GM19035 (cell line): ENCODE data around the gene GAB2.

Experiments
- ATAC-seq: cut with Tn5 transposase; IDR thresholded peaks from one replicate; pipeline ENCODE4 v1.9.1; 2021; ENCODE audit not compliant: unreplicated experiment

The GAB2 gene

GRCh38 chr11:78209478-78209877 lies 208.1 kb downstream of the GAB2 start:
- no peak for ATAC-seq

DNA sequence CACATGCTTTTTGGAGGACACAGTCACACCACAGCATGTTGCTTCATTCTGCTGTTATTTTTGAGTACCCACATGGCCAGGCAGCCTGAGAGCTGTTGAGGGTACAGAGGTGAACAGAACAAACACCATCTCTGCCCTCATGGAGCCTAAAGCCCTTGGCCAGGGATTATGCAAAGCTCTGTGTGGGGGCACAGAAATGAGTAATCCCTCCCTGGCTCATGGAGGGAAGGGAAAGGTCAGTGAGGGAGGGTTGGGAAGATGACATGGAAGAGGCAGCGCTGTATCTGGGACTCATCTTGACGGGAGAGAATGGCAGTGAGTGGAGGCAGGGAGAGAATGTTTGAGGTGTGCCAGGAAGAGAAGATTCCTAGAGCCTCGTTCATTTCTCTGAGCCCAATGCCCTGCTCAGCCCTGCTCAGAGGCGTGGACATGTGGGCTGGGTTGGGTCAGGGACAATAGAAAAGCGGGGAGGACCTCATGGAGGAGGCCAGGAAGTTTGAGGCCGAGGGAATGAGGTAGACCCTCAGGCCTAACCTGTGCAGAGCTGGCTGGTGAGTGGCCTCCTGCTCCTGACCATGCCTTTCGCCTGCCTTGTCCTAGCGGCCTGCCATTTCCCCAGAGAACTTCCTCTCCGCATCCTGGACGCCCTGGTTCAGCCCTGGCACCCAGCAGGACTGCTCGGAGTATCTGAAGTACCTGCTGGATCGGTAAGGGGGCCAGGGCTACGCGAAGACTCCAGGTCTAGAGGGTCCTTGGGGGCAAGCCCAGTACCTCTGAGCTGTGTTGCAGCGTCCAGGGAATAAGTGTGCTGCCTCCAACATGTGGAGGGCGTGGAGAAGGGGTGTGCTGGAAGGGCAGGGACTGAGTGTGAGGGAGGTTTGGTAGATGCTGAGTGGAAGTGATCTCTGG lies 209.1 kb downstream of the GAB2 start:
- no peak for ATAC-seq

- ATAC-seq = no peak
Observed at GRCh38 chr11:78207532-78208256, 209.9 kb downstream of the GAB2 start.

DNA sequence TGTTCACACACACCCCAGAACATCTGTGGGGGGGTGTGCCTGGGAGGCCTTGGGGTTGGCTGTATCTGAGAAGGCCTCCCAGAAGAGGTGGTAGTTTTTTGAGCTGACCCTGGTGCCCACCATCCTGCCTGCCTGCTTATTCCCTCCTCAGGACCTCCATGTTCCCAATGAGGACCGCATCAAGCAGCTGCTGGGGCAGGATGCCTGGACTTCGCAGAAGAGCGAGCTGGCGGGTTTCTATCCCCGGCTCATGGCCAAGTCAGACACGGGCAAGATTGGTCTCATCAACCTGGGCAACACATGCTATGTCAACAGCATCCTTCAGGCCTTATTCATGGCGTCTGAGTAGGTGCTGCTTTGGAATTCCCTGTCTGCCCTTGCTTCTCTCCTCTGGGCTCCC lies 211.9 kb downstream of the GAB2 start:
- ATAC-seq = no peak

DNA sequence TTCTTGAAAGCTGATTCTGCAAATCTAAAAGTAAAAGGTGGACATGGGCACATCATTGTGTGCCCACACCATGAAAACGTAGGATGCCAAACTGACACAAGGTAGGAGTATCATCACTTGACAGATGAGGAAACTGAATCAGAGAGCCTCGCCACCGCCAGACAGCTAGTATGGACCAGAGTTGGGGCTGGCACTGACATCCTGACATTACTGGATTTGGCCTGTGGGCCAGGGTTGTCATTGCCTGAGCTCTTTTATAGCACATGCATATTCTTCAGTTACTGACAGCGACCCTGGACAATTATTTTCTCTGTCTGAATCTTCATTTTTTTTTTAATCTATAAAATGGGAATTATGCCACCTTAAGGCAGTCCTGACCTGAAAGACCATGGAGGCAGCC lies 212.4 kb downstream of the GAB2 start:
- ATAC-seq = no peak

- no peak for ATAC-seq
Observed at GRCh38 chr11:78203184-78203583, 214.4 kb downstream of the GAB2 start.

DNA sequence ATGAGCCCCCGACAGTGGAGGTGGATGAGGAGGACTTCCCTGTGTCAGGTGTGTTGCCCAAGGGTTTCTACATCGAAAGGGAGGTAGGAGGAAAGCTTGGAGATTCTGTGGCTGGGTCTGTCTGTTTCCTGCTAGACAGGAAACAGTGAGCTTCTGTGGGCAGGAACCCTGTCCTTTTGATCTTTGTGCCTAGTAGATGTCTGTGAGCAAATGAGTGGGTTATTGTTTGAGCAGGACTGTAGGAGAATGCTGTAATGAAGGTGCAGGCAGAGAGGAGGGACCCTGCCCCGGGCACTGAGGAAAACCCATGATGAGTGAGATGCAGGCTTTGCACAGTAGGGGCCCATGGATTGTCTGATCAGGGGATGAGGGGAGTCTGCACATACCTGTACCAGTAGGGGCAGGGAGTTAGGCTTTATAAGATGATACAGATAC lies 214.9 kb downstream of the GAB2 start:
- ATAC-seq = no peak

- no peak for ATAC-seq
Observed at GRCh38 chr11:78201096-78201818, 216.4 kb downstream of the GAB2 start.

GRCh38 chr11:78200553-78200952 lies 217.1 kb downstream of the GAB2 start:
- ATAC-seq = no peak

DNA sequence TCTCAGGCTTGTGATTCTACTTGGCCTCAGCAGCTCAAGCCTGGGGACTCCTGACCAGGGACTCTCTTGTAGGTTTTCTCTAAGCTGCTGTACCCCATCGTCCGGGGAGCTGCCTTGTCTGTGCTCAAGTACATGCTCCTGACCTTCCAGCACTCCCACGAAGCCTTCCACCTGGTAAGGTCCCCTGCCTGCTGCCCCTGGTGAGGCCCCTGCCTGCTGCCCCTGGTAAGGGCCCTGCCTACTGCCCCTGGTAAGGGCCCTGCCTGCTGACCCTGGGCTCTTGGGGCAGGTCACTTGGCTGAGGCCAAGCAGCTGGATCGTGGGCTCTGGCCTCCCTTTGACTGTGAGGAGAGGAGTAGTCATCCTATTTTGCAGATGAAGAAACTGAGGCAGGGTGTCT lies 217.6 kb downstream of the GAB2 start:
- no peak for ATAC-seq

DNA sequence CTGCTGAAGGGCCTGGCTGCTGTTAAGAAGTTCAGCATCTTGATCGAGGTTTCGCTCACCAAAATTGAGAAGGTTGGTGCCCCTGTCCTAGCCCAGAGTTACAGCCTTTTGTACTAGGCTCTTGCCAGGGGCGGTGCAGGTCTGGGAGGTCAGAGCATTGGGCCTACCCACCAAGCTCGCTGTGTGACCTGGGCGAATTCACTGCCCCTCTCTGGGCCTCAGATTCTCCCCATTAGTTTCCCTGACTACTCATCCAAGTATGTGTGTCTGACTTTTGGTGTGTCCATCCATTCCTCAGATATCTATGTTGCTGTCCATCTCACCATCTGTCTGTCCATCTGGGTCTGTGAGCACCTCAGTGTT lies 218.0 kb downstream of the GAB2 start:
- ATAC-seq = no peak

DNA sequence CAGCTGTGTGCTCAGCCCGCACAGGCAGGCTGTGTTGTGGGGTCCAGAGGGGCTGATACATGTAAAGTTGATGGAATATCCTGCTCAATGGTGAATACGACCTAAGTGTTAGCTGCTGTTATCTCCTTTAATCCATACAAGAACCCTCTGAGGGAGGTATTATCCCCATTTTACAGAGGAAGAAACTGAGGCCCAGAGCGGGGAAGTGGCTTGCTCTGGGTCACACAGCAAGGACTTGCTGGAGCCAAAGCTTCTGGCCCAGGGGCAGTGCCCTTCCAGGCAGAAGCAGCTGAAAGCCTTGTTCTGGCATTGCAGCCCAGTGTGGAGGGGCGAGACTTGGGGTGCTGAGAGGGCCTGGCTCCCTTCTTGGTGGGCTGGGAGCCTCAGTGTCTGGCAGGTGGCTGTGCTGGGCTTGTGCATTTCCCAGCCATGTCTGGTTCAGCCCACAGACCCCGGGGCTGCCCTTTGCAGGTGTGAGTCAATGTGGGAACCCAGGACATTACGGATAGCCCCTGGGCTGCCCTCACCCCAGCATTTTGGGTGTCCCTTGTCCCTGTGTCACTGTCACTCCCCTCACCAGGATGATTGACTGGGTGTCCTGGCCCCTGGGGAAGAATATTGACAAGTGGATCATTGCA lies 218.5 kb downstream of the GAB2 start:
- no peak for ATAC-seq

- no peak for ATAC-seq
Observed at GRCh38 chr11:78197816-78198215, 219.8 kb downstream of the GAB2 start.

GRCh38 chr11:78196661-78197091 lies 220.9 kb downstream of the GAB2 start:
- ATAC-seq = no peak

DNA sequence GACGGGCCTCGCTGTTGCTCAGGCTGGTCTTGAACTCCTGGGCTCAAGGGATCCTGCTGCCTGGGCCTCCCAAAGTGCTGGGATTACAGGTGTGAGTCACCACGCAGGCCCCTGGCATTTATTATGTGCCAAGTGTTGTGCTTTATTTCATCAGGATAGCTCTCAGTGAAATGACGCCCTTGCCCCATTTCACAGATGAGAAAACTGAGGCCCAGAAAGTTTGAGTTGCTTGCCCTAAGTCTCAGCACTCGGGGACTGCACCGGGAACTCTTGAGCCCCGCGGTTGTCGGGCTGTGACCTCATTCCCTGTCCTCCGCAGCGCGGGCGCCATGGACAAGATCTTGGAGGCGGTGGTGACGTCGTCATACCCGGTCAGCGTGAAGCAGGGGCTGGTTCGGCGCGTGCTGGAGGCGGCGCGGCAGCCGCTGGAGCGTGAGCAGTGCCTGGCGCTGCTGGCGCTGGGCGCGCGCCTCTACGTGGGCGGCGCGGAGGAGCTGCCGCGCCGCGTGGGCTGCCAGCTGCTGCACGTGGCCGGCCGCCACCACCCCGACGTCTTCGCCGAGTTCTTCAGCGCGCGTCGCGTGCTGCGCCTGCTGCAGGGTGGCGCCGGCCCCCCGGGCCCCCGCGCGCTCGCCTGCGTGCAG lies 221.6 kb downstream of the GAB2 start:
- no peak for ATAC-seq

GRCh38 chr11:78194490-78194889 lies 223.1 kb downstream of the GAB2 start:
- no peak for ATAC-seq

GRCh38 chr11:78193806-78194205 lies 223.8 kb downstream of the GAB2 start:
- no peak for ATAC-seq

DNA sequence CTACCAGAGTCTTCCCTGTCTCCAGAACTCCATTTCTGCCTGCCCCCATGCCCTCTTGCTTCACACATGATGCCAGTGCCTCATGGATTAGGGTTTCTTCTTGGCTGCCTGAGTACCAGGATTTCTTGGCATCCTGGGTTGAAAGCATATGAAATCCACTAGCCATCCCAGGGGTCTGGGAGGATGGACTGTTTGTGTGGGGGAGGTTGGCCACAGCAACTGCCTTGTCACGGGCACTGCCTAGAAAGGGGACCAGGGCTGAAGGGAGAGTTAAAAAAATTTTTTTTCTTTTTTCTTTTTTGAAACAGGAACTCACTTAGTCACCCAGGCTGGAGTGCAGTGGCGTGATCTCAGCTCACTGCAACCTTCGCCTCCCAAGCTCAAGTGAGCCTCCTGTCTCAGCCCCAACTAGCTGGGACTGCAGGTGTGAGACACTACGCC lies 224.7 kb downstream of the GAB2 start:
- no peak for ATAC-seq

- ATAC-seq = no peak
Observed at GRCh38 chr11:78192223-78192719, 225.3 kb downstream of the GAB2 start.

GRCh38 chr11:78190871-78191538 lies 226.6 kb downstream of the GAB2 start:
- ATAC-seq = no peak
